Thyroid gland (tissue), 4 donors: ENCODE data around the gene LTN1.

Experiments
- POLR2A ChIP-seq, 2 donors: fragments of 450-650 bp; IDR thresholded peaks; one replicate each; pipeline ENCODE4 v1.6.1; 2017; ENCODE audit warnings: antibody characterized with exemption in 2 of 2, mild to moderate bottlenecking in 2 of 2, moderate library complexity in 1 of 2
- TF ChIP-seq, protein P1 (sequence below), 6 experiments: fragments of 200-600 bp in 3 of 6; fragments of 450-650 bp in 3 of 6; sonication (generic) in 3 of 6; IDR thresholded peaks; one replicate each; pipeline ENCODE4 v1.5.1; 2016 to 2019; ENCODE audit warnings: antibody characterized with exemption in 6 of 6, mild to moderate bottlenecking in 2 of 6, inconsistent platforms in 1 of 6, moderate library complexity in 1 of 6

GRCh38 chr21:28943631-28944030 is 49.0 kb downstream of the LTN1 start:
- TF ChIP-seq, protein P1, sequence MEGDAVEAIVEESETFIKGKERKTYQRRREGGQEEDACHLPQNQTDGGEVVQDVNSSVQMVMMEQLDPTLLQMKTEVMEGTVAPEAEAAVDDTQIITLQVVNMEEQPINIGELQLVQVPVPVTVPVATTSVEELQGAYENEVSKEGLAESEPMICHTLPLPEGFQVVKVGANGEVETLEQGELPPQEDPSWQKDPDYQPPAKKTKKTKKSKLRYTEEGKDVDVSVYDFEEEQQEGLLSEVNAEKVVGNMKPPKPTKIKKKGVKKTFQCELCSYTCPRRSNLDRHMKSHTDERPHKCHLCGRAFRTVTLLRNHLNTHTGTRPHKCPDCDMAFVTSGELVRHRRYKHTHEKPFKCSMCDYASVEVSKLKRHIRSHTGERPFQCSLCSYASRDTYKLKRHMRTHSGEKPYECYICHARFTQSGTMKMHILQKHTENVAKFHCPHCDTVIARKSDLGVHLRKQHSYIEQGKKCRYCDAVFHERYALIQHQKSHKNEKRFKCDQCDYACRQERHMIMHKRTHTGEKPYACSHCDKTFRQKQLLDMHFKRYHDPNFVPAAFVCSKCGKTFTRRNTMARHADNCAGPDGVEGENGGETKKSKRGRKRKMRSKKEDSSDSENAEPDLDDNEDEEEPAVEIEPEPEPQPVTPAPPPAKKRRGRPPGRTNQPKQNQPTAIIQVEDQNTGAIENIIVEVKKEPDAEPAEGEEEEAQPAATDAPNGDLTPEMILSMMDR (IDR thresholded peaks at IDR 0.05), result no peak
- TF ChIP-seq POLR2A (IDR thresholded peaks at IDR 0.05), result no peak
